Stimulated activated CD8-positive, alpha-beta memory T cell treated with anti-CD3 and anti-CD28 coated beads, Interleukin-4, amount 100 ng/mL, for 1 hour (primary cell): ENCODE data around the gene DPYD.

Experiments
- DNase-seq, 2 donors: peaks; one replicate each; pipeline ENCODE4 v3.0.0-alpha.2; 2020; ENCODE audit warnings: low read depth in 2 of 2, low spot score in 1 of 2

Gene DPYD

DNA sequence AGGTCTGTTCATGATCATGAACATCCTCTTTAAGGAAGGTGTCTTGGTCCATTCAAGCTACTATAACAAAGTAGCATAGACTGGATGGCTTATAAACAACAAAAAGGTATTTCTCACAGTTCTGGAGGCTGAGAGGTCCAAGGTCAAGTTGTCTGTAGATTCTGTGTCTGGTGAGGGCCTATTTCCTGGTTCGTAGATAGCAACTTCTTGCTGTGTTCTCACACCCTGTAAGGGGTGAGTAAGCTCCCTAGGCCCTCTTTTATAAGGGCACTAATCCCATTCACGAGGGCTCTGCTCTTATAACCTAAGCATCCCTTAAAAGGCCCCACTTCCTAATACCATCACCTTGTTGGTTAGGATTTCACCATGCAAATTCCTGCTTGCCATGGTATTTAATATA lies 851.5 kb downstream of the DPYD start:
- DNase-seq = no peak

DNA sequence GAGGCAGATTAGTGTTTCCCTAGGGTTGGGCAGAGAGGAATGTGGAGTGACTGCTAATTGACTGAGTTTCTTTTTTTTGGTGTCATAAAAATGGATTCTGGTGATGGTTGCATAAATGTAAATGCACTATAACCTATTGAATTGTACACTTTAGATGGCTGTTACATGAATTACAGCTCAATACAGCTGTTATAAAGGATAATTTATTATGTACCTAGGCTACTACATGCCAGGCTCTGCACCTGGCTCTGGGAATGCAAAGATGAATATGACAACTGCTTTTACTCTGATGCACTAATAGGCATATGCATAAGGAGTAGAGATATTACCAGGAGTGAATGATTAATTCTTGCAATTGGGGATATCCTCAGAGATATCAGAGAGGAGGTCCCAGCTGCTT lies 854.0 kb downstream of the DPYD start:
- DNase-seq = no peak

DNA sequence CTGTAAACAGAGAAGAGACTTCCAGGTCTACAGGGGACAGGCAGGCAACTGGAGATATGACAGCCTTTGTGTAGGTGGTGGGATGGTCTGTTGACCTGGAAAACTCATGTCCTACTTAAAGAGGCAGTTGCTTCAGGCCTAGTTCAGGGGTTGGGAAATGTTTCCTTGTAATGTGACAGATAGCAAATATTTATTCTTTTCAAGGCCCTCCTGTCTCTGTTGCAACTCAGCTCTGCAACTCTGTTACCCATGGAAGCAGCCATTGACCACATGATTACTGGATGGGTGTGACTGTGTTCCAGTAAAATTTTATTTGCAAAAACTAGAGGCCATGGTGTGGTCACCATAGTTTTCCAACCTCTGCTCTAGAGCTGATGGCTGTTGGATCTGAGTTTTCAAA lies 857.3 kb downstream of the DPYD start:
- no peak for DNase-seq

DNA sequence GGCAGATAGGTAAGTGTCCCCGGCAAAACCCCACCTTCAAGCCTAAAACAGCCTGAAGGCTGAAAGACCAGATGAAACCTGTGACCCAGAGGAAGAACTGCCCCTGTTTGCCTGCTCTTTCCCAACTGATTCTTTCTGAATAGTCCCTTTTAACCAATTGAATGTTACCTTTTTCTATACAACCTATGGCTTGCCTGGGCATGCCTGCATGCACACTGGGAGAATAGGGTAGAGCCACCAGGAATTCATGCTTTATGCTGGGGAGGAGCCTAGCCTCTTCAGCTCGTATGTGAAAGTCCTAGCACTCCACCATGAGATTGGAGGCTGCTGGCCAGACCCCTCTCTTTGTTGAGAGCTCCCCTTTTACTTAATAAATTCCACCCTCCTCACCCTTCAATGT lies 859.2 kb downstream of the DPYD start:
- DNase-seq = no peak

DNA sequence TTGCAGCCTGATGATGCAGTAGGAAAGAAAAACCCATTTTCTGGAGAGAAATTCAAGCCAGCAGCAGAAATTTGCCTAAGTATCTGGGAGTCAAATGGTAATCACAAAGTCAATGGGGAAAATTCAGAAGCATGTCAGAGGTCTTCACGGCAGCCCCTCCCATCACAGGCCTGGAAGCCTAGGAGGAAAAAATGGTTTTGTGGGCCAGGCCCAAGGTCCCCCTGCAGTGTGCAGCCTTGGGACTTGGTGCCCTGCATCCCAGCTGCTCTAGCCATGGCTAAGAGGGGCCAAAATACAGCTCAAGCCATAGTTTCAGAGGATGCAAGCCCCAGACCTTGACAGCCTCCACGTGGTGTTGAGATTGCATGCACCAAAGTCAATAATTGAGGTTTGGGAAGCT lies 864.4 kb downstream of the DPYD start:
- DNase-seq = no peak

DNA sequence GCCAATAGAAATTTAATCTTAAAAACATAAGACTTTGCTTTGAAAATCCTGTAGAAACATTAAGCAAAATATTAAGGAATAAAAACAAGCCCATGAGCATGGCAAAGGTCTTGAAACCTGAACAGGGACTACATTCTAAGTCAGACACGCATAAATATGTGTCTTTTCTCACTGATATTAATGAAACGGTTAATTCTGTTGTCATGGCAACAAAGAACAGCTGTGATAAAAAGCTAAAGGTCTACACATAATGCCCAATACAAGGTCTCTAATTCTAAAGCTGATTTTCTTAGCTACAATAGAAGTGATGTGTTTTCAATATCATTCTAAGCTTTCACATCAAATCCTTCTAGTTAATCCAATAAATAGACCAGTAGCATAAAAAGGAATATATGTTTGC lies 867.6 kb downstream of the DPYD start:
- DNase-seq = no peak

DNA sequence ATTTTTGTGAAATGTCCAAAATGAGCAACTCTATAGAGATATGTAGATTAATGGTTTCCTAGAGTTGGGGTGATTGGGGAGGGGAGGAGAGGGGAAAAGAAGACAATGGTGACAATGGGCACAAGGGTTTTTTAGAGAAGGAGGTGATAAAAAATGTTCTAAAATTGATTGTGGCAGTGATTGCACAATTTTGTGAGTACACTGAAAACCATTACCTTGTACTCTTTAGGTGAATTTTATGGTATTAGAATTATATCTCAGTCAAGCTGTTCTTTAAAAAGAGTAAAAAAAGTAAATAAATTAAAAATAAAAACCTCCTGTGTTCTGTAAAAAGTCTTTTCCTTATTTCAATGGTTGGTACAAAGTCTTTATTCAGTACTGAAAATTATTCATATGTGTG lies 869.0 kb downstream of the DPYD start:
- DNase-seq = no peak

DNA sequence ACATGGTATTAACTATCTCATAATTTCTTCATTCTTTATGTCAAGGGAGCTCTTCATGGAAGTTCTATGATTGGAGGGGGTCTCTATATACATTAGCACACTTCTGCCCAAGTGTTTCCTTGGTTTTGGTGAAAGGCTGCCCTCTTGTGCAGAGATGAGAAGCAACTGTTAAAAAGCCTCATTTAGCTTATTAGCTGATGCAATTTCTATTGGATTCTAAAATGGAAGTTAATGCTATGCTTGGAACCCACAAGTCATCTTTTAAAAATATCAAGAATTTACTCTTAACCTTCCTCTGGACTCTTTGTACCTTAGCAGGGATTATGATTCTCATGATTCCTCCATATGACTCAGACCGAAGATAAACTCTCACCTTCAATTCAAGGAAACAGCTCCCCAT lies 870.3 kb downstream of the DPYD start:
- no peak for DNase-seq

DNA sequence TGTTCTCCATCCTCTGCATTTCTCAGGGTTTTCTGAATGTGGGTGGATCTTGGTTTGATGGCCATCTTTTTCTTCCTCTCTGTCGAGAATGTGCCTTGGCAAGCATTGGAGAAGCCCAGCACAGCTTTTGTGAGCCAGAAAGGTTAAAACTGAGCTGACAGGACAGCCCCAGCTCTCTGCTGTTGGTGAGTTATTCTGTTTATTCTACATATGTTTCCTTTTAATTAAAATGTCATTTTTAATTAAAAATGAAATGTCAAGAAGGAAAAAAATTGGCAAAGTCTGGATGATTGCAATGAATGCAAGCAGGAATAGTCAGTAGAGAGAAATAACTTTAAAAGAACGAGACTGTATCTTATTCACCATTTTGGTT lies 873.4 kb downstream of the DPYD start:
- DNase-seq = no peak

DNA sequence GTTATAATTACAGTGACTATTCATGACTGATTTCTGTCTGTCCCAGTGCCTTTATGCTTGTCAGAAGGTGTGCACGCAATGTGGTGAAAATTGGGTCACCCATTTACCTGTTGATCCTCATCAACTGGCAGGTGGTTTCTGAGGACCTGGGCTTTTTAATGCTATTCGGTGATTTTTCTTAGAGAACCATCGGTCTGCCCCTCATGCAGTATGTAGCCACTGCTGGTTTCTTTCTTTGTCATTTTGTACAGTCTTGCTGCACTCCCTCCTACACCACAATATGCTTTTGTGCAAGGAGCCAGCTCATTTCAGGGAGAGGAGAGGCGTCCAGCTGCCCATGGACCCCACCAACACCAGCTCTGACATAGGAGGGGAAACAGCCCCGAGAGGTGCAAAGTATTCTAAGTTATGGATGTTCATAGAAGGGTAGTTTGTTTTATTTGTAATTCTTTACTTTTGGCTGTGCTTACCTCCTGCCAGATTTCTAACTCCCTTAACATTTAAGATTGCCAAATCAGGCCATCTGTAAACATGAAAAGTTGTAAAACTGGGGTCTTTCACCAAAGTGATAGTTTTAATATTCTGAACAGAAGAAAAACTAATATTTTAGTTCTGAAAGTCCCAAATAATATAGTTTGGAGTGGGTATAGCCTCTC lies 873.9 kb downstream of the DPYD start:
- no peak for DNase-seq

DNA sequence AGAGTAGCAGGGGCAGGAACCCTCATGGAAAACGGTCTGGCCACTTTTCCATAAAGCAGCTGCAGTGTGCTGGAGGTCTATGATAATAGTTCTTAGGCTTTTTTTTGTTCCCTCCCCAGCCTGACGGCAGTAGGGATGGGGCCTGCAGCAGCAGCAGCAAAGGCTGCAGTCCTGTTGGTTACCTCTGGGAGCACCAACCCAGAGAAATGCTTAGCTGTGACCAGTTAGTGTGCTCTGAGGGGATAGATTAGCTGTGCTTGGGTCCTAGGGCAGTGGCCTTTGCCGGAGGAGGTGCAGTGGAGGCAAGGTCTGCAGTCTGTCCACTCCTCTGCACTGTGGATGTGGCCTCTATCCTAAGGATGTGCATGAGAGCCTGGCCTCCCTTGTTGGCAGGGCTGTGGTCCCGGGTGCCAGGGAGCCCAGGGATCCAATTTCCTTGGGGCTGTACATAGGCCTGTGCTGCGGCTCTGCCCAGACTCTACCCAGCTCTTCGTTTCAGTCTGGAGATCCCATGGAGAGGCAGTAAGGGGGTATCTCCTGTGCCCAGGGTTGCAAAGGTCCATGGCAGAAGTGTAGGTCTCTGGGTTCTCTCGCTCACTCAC lies 876.6 kb downstream of the DPYD start:
- no peak for DNase-seq

DNA sequence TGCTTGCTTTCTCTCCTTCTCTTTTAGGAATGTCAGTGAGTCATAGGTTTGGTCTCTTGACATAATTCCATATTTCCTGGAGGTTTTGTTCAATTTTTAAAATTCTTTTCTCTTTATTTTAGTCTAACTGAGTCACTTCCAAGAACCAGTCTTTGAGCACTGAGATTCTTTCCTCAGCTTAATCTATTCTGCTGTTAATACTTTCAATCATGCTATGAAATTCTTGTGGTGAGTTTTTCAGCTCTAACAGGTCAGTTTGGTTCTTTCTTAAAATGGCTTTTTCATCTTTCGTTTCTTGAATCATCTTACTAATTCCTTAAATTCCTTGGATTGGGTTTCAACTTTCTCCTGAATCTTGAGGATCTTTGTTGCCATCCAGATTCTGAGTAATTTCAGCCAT lies 878.3 kb downstream of the DPYD start:
- DNase-seq = no peak

DNA sequence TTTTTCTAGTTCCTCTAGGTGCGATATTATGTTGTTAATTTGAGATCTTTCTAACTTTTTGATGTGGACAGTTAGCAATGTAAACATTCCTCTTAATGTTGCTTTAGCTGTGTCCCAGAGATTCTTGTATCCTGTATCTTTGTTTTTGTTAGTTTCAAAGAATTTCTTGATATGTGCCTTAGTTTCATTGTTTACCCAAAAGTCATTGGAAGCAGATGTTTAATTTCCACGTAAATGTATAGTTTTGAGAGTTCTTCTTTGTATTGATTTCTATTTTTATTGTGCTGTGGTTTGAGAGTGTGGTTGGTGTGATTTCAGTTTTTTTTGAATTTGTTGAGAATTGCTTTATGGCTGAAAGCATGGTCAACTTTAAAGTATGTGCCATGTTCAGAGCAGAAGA lies 879.8 kb downstream of the DPYD start:
- no peak for DNase-seq

DNA sequence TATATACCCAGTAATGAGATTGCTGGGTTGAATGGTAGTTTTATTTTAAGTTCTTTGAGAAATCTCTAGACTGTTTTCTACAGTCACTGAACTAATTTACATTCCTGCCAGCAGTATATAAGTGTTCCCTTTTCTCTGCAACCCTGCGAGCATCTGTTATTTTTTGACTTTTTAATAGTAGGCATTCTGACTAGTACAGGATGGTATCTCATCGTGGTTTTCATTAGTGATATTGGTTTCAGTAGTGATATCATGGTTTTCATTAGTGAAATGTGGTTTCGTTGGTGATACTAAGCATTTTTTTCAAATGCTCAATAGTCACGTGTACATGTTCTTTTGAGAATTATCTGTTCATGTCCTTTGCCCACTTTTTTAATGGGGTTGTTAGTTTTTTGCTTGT lies 882.4 kb downstream of the DPYD start:
- DNase-seq = no peak

DNA sequence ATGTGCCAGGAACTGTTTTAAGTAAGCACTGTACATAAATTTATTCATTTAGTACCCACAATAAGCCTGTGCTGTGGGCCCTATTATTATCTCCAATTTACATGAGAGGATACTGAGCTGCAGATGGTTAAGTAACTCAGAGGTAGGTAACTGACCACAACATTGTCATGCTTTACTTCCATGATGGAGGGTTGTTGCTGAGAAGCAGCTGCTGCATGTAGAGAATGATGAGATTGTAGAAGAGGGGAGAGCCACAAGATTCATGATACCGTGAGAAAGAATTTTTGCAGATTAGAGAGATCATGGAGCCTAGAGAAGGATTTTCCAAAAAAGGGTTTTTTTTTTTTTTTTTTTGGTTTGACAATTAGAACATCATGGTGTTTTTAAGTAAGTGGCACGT lies 886.2 kb downstream of the DPYD start:
- DNase-seq = no peak

DNA sequence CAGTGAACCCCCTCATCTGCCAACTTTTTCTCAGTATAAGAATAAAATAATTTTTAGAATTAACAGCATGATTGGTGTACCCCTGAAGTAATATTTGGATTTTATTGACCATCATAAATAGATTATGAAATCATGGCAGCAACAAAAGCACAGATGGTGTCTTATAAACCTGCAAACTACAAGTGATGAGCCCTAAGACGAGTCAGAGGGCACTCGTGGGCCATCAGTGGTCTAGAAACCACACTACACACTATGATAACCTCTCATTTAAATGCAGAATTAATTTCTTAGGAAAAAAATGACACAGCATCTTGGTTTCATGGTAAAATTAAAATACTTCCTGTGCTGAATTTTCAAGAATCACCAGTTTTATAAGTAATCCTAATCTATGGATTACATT lies 886.9 kb downstream of the DPYD start:
- DNase-seq = no peak
